BLaER1 treated with 17β-estradiol and CSF1 and Interleukin-3, amounts not matched to agents 10 nM and 100 nM (cell line): ENCODE data around the gene UGGT2.
"Not testable (repeated sequence)": the region's sequence is repeated elsewhere in the genome, so short reads cannot be mapped to it uniquely, and the experiment has no call there.

Experiments
- H3K27ac ChIP-seq, 11 experiments: shearing (Covaris generic); formaldehyde crosslinking; 2 replicates each; pipeline ENCODE4 v1.8.1; 2022
- H3K27me3 ChIP-seq, 11 experiments: shearing (Covaris generic); formaldehyde crosslinking; 2 replicates each; pipeline ENCODE4 v1.8.1; 2022
- H3K36me3 ChIP-seq, 11 experiments: shearing (Covaris generic); formaldehyde crosslinking; 2 replicates each; pipeline ENCODE4 v1.8.1; 2022
- H3K4me1 ChIP-seq, 10 experiments: shearing (Covaris generic); formaldehyde crosslinking; 2 replicates each; pipeline ENCODE4 v1.8.1; 2022
- H3K4me2 ChIP-seq, 11 experiments: shearing (Covaris generic); formaldehyde crosslinking; 2 replicates each; pipeline ENCODE4 v1.8.1; 2022
- H3K4me3 ChIP-seq, 10 experiments: shearing (Covaris generic); formaldehyde crosslinking; 2 replicates each; pipeline ENCODE4 v1.8.1; 2022
- H3K9ac ChIP-seq, 11 experiments: shearing (Covaris generic); formaldehyde crosslinking; 2 replicates each; pipeline ENCODE4 v1.8.1; 2022
- H3K9me3 ChIP-seq, 11 experiments: shearing (Covaris generic); formaldehyde crosslinking; replicated peaks in 1 of 11; 2 replicates each; pipeline ENCODE4 v1.8.1; 2022
- H4K20me1 ChIP-seq, 11 experiments: shearing (Covaris generic); formaldehyde crosslinking; 2 replicates each; pipeline ENCODE4 v1.8.1; 2022
- Cebpa-rat ChIP-seq, 11 experiments: shearing (Covaris generic); IDR thresholded peaks; 2 replicates each; pipeline ENCODE4 v1.8.1; 2022

The UGGT2 gene

DNA sequence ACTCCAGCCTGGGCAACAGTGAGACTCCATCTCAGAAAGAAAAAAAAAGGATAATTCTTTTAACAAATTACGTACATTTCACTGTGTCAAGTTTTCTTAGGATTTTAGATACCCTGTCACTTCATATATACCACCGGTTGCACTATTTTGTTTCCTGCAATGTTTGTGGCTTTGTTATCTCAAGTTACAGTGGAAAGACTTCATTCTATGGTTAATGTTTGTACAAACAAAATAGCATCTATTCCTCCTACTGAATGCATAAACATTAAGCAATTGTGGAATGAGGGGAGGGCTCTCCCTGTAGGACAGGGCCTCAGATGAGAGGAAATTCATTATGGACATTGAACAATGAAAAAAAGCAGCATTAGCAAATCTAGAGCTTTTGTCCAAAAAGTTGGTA is 256.2 kb downstream of the UGGT2 start:
- no peak for TF ChIP-seq Cebpa-rat (IDR thresholded peaks at IDR 0.05)
- H3K9me3 ChIP-seq, result no peaks in the 10 kb centered on the region
- H3K4me3 ChIP-seq, result no peak overlapping the region
- no peaks in the 10 kb centered on the region for H4K20me1 ChIP-seq
- no peaks in the 10 kb centered on the region for H3K4me1 ChIP-seq
- no peaks in the 10 kb centered on the region for H3K27me3 ChIP-seq
- peaks cover 13 to 43% (median 26%) of the 10 kb centered on the region in 11 experiments for H3K36me3 ChIP-seq
- no peak overlapping the region for H3K27ac ChIP-seq
- H3K4me2 ChIP-seq, result no peak overlapping the region
- no peak overlapping the region for H3K9ac ChIP-seq

DNA sequence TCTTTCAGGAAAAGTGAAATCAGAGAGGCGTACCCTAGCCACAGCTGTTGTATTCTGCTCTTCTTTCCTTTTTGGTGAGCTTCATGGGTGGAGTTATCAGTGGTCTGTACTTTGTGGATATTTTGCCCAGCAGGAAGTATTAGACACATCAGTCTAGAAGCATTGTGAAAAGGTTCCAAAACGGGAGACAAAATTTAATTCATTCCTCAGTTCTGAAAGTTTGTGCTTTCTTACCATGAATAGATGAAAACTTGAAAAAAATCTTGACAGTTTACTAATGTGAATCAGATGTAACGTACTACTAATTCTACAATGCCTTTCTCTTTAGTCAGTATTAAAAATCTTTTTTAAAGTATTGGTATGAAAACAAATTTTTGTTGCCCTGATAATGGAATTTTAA is 259.4 kb downstream of the UGGT2 start:
- Histone ChIP-seq H3K9me3 (peaks cover 5 to 7% (median 7%) of the 10 kb centered on the region in 11 experiments; a peak in 18 of 22 replicates), H3K9ac (no peak overlapping the region), H3K36me3 (peaks cover 45 to 76% (median 56%) of the 10 kb centered on the region in 11 experiments)

DNA sequence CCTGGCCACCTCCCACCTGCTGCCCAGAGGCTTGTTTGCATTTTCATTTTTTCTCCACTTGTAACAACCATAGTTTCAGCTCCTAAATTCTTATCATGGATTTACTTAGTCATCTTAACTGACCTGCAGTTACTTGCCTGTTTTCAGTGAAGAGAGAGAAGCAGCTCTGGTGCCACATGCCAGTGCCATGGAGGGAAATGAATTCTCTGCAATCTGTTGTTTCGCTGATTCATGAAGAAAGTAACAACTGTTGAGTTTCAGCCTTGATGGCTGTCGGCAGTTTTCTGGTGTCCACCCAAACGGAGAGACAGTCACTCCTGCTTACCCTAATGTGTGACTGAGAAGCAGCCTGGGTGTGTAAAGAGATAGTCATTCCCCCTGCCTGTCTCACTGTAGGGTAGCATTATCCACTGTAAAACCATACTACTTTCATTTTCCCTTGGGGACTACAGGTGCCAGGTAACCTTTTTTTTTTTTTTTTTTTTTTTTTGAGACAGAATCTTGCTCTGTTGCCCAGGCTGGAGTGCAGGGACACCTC is 260.1 kb downstream of the UGGT2 start:
- no peak overlapping the region for H3K9ac ChIP-seq
- no peak overlapping the region for H3K4me2 ChIP-seq

More for the DNA sequence above, 259.4 kb downstream of the UGGT2 start:
- peaks cover 0 to 8% (median 0%) of the 10 kb centered on the region in 11 experiments; a peak in 4 of 22 replicates for H4K20me1 ChIP-seq
- no peaks in the 10 kb centered on the region for H3K27me3 ChIP-seq
- H3K4me1 ChIP-seq, result no peaks in the 10 kb centered on the region
- H3K4me2 ChIP-seq, result no peak overlapping the region
- TF ChIP-seq Cebpa-rat (IDR thresholded peaks at IDR 0.05), result no peak
- H3K27ac ChIP-seq, result no peak overlapping the region
- no peak overlapping the region for H3K4me3 ChIP-seq

DNA sequence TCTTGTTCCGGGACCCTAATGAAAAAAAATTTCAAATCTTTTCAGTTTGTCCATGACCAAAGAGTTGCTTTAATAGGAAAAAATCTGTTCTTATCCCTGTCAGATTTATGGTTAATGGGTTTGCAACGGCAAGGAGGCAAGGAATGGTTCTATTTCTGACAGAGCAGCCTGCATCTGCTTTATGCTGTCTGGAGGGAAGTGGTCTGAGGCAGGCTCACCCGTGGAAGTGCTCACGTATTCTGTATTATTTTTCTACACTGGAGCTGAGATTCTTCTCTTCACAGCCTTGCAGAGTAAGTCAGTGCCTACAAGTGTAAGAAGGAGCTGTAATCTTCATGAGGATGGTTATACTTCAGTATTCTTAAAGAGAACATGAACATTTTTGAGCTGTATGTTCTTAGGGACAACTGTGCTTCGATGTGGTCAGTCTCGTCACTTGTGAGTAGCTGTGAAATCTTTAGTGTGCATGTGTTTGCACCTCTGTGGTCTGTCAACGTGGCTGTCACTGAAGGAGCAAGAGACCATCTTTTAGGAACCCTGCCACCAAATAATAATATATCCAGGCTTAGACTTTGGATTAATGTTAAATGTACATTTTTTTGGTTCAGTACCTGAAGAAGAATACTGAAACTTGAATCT is 262.0 kb downstream of the UGGT2 start:
- H3K27me3 ChIP-seq, result no peaks in the 10 kb centered on the region
- H3K4me3 ChIP-seq, result no peak overlapping the region
- peaks cover 0 to 8% (median 0%) of the 10 kb centered on the region in 11 experiments; a peak in 5 of 22 replicates for H4K20me1 ChIP-seq
- no peak for TF ChIP-seq Cebpa-rat (IDR thresholded peaks at IDR 0.05)
- H3K4me2 ChIP-seq, result no peak overlapping the region
- H3K9me3 ChIP-seq, result peaks cover 7 to 15% (median 13%) of the 10 kb centered on the region in 11 experiments; a peak in 18 of 22 replicates
- H3K4me1 ChIP-seq, result no peaks in the 10 kb centered on the region
- no peak overlapping the region for H3K9ac ChIP-seq
- no peak overlapping the region for H3K27ac ChIP-seq
- H3K36me3 ChIP-seq, result peaks cover 70 to 99% (median 81%) of the 10 kb centered on the region in 11 experiments

More for the DNA sequence above, 260.1 kb downstream of the UGGT2 start:
- no peaks in the 10 kb centered on the region for H3K27me3 ChIP-seq
- H4K20me1 ChIP-seq, result peaks cover 0 to 8% (median 0%) of the 10 kb centered on the region in 11 experiments; a peak in 4 of 22 replicates
- H3K4me3 ChIP-seq, result no peak overlapping the region
- no peaks in the 10 kb centered on the region for H3K4me1 ChIP-seq
- no peak overlapping the region for H3K27ac ChIP-seq
- peaks cover 52 to 83% (median 63%) of the 10 kb centered on the region in 11 experiments for H3K36me3 ChIP-seq
- H3K9me3 ChIP-seq, result peaks cover 7 to 14% (median 12%) of the 10 kb centered on the region in 11 experiments; a peak in 18 of 22 replicates
- TF ChIP-seq Cebpa-rat (IDR thresholded peaks at IDR 0.05), result no peak

DNA sequence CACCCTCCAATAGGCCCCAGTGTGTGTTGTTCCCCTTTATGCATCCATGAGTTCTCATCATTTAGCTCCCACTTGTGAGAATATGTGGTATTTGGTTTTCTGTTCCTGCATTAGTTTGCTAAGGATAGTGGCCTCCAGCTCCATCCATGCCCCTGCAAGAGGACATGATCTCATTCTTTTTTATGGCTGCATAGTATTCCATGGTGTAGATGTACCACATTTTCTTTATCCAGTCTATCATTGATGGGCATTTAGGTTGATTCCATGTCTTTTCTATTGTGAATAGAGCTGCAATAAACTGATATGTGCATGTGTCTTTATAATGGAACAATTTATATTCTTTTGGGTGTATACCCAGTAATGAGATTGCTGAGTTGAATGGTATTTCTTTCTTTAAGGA is 263.9 kb downstream of the UGGT2 start:
- H3K4me3 ChIP-seq, H3K4me1 ChIP-seq, H3K27me3 ChIP-seq, H3K9ac ChIP-seq, H3K4me2 ChIP-seq, H3K27ac ChIP-seq: not testable (repeated sequence)
- peaks cover 0 to 12% (median 0%) of the 10 kb centered on the region in 11 experiments; a peak in 5 of 22 replicates for H4K20me1 ChIP-seq
- H3K36me3 ChIP-seq, result peaks cover 84 to 100% (median 91%) of the 10 kb centered on the region in 11 experiments
- peaks cover 7 to 15% (median 13%) of the 10 kb centered on the region in 11 experiments; a peak in 18 of 22 replicates for H3K9me3 ChIP-seq

DNA sequence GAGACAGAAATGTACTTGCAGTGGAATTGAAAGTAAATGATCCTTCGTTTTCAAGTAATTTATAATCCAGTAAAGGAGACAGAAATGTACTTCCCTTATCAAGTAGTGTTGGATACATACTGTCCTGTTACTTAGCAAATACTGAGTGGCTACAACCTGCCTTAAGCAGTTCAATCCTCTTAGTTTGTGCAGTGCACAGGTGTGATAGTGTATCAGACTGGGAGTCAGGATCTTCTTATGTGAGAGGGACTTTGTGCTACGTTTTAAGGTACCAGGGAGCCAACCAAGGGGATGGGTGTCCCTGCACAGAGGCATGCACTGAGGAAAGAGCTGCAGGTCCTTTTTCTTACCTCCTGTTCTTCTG is 265.1 kb downstream of the UGGT2 start:
- H3K4me1 ChIP-seq, result no peaks in the 10 kb centered on the region
- peaks cover 0 to 22% (median 0%) of the 10 kb centered on the region in 11 experiments; a peak in 6 of 22 replicates for H4K20me1 ChIP-seq
- peaks cover 73 to 100% (median 93%) of the 10 kb centered on the region in 11 experiments for H3K36me3 ChIP-seq
- H3K4me3 ChIP-seq, result no peak overlapping the region
- H3K9ac ChIP-seq, result no peak overlapping the region
- TF ChIP-seq Cebpa-rat (IDR thresholded peaks at IDR 0.05), result no peak
- H3K27me3 ChIP-seq, result no peaks in the 10 kb centered on the region
- H3K9me3 ChIP-seq, result peaks cover 7 to 15% (median 13%) of the 10 kb centered on the region in 11 experiments; a peak in 18 of 22 replicates
- H3K4me2 ChIP-seq, result no peak overlapping the region
- no peak overlapping the region for H3K27ac ChIP-seq

DNA sequence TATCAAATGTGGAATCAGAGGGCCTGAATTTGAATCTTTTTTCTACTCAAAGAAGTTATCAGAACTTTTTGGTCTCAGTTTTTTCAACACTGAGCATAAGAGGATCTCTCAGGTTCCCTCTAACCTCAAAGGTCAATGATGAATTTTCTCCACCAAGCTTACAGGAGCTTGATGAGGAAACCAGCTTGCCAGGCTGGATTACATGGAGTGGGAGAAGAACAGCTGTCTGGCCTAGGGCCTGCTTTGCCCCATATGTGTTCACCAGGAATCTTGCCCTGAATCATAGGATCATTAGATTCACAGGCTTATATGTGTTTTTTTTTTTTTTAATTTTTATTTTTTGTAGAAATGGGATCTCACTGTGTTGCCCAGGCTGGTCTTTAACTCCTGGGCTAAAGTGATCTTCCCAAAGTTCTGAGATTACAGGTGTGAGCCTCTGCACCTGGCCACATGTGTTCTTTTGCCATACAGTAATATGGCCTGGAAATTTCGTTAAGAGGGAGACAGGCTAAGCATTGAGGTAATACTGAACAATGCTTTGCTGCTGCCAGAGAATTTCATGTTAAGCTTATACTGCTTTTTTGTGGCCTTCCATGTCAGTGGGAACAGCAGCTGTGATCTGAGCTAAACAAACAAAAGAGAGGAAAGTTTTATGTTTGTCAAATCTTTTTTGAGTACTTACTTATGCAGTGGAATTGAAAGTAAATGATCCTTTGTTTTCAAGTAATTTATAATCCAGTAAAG is 265.7 kb downstream of the UGGT2 start:
- Histone ChIP-seq H4K20me1 (peaks cover 0 to 22% (median 0%) of the 10 kb centered on the region in 11 experiments; a peak in 7 of 22 replicates), H3K27ac (no peak overlapping the region), H3K9me3 (peaks cover 7 to 15% (median 13%) of the 10 kb centered on the region in 11 experiments; a peak in 18 of 22 replicates), H3K36me3 (peaks cover 68 to 100% (median 92%) of the 10 kb centered on the region in 11 experiments), H3K4me2 (no peak overlapping the region), H3K4me1 (no peaks in the 10 kb centered on the region), H3K27me3 (no peaks in the 10 kb centered on the region), H3K9ac (no peak overlapping the region), H3K4me3 (no peak overlapping the region)
- no peak for TF ChIP-seq Cebpa-rat (IDR thresholded peaks at IDR 0.05)

DNA sequence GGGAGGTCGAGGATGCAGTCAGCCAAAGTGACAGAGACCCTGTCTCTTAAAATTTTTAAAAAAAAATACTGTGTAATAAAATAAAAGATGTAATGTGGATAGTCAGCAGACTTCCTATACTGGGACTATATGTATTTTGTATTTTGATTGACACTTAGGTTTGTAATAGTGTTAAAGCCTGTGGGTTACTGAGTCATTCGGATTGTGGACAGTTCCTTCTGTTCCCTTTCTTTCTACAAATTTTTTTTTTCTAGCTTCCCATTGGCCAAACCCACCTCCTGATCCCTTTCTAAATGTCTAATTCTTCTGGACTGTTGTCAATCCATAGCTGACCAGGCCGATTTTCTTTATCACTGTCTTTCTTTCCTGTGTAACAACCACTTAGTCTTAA is 268.3 kb downstream of the UGGT2 start:
- peaks cover 0 to 22% (median 0%) of the 10 kb centered on the region in 11 experiments; a peak in 6 of 22 replicates for H4K20me1 ChIP-seq
- H3K4me1 ChIP-seq, result no peaks in the 10 kb centered on the region
- H3K27me3 ChIP-seq, result no peaks in the 10 kb centered on the region
- no peak overlapping the region for H3K4me2 ChIP-seq
- peaks cover 69 to 100% (median 88%) of the 10 kb centered on the region in 11 experiments for H3K36me3 ChIP-seq
- H3K27ac ChIP-seq, result no peak overlapping the region
- TF ChIP-seq Cebpa-rat (IDR thresholded peaks at IDR 0.05), result no peak
- H3K9me3 ChIP-seq, result peaks cover 14 to 34% (median 28%) of the 10 kb centered on the region in 11 experiments; a peak in 21 of 22 replicates
- H3K4me3 ChIP-seq, result no peak overlapping the region
- H3K9ac ChIP-seq, result no peak overlapping the region
